Kidney epithelial cell (primary cell): ENCODE data around the gene SMARCC1. TPM values are rescaled to one million over a fixed set of nuclear protein-coding genes. Genes with fewer than 3 reads are reported as not detected.
A peak's percentile ranks its signal among the peaks of the same experiment; 100 is the strongest.

Experiments
- DNase-seq: peaks from one replicate; pipeline ENCODE4 v3.0.0-alpha.2; 2010; ENCODE audit warnings: low read depth
- H3K27me3 ChIP-seq: 2 replicates; pipeline ENCODE4 v1.6.0; 2011; ENCODE audit warnings: low read length; ENCODE audit not compliant: control insufficient read depth, insufficient read depth
- H3K36me3 ChIP-seq: 2 replicates; pipeline ENCODE4 v1.5.1; 2011; ENCODE audit warnings: low read length; ENCODE audit not compliant: control insufficient read depth, insufficient read depth
- H3K4me3 ChIP-seq: 2 replicates; pipeline ENCODE4 v1.5.1; 2011; ENCODE audit warnings: low read depth, mild to moderate bottlenecking, control low read depth, low read length
- CTCF ChIP-seq: IDR thresholded peaks from 2 replicates; pipeline ENCODE4 v1.5.1; 2011; ENCODE audit warnings: mild to moderate bottlenecking, moderate library complexity, low read length, control low read depth, inconsistent platforms; ENCODE audit not compliant: insufficient read depth, poor library complexity, severe bottlenecking
- total RNA-seq: library from RNA; depleted of rRNA; stranded (reverse); fragments of >200 nt; gene quantifications from 2 replicates; pipeline ENCODE4 v1.2.3, GENCODE V29; 2015

SMARCC1 gene
- total RNA-seq, 1 donor from 2014 or later = 94.0 TPM

GRCh38 chr3:47617086-47618010 lies 164.3 kb downstream of the SMARCC1 start:
- Histone ChIP-seq H3K4me3 (no peak overlapping the region), H3K27me3 (no peaks in the 10 kb centered on the region), H3K36me3 (no peaks in the 10 kb centered on the region)
- no peak for TF ChIP-seq CTCF
- DNase-seq = no peak

GRCh38 chr3:47614788-47615187 lies 166.9 kb downstream of the SMARCC1 start:
- no peak for DNase-seq
- H3K36me3 ChIP-seq = peaks cover 3% of the 10 kb centered on the region
- TF ChIP-seq CTCF = no peak

GRCh38 chr3:47613722-47614121 lies 168.0 kb downstream of the SMARCC1 start:
- Histone ChIP-seq H3K36me3 (peaks cover 3% of the 10 kb centered on the region), H3K27me3 (no peaks in the 10 kb centered on the region), H3K4me3 (no peak overlapping the region)
- DNase-seq = no peak
- TF ChIP-seq CTCF = no peak

More at GRCh38 chr3:47614788-47615187, 166.9 kb downstream of the SMARCC1 start:
- Histone ChIP-seq H3K4me3 (no peak overlapping the region), H3K27me3 (no peaks in the 10 kb centered on the region)

- H3K4me3 ChIP-seq = no peak overlapping the region
- no peak for TF ChIP-seq CTCF
- no peak for DNase-seq
- H3K27me3 ChIP-seq = no peaks in the 10 kb centered on the region
- H3K36me3 ChIP-seq = peaks cover 3% of the 10 kb centered on the region
These were observed 168.8 kb downstream of the SMARCC1 start for GRCh38 chr3:47612879-47613278.

- DNase-seq = peak; percentile 43
These were observed 169.5 kb downstream of the SMARCC1 start for GRCh38 chr3:47612178-47612577.

More at GRCh38 chr3:47612178-47612577, 169.5 kb downstream of the SMARCC1 start:
- TF ChIP-seq CTCF = no peak
- peaks cover 3% of the 10 kb centered on the region for H3K36me3 ChIP-seq
- no peaks in the 10 kb centered on the region for H3K27me3 ChIP-seq
- no peak overlapping the region for H3K4me3 ChIP-seq
